GM13977 (cell line): ENCODE measurements around the gene COL8A2.
"Not testable (repeated sequence)": the region's sequence is repeated elsewhere in the genome, so short reads cannot be mapped to it uniquely, and the experiment has no call there.

ENCODE experiments used
- DNase-seq: peaks from one replicate; pipeline ENCODE4 v3.0.0; 2012; ENCODE audit warnings: low spot score
- CTCF ChIP-seq: IDR thresholded peaks from 2 replicates; pipeline ENCODE4 v1.5.1; 2012; ENCODE audit warnings: mild to moderate bottlenecking, control low read depth; ENCODE audit not compliant: insufficient read depth; ENCODE audit errors: extremely low read depth, missing control alignments
- in situ Hi-C: fragments of 300-500 bp; cut with MboI; formaldehyde crosslinking; loops from one replicate; pipeline ENCODE4 v1.12.0; 2022; ENCODE audit warnings: low sequenced_read_pairs, low pct_unique_long_range_greater_than_20kb, mixed read lengths, inconsistent platforms; ENCODE audit not compliant: unreplicated experiment

Gene COL8A2

DNA sequence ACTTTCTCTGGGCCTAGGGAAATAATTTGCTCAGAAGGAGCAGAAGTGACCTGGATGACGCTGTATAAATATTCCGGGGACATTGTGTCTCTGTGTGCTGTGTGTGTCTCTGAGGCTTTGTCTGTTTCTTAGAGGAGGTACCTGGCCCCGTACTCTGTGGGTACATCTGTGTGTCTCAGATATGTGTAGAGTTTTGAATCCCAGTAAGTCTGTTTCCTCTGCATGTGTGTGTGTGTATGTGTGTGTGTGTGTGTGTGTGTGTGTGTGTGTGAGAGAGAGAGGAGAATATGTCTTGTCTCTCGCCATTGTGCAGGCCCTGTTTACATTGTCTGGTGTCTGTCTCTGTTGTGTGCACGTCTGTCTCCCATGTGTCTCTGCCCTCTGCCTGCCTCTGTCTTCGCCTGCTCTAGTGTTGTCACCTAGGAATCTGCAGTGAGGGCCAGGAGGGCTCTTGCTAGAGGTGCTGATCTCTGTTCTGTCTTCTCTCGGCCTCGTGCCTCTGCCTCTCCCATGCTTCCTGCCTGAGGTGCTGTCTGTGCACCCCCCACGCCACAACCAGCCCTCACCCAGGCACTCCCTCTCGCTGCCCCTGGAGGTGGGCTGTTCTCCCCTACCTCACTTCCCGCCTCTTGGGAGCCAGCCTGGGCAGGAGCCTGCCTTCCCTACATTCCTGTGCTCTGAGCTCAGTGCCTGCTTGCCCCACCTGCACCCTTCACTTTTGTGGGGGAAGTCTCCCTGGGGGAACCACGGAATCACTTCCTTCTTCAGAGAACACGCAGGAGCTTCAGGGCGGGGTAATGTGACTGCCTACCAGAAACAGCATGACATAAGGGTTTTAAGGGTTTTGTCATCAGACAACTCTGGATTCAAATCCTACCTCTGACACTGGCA, 36.9 kb upstream of the COL8A2 start:
- peak; percentile 75 for DNase-seq
- TF ChIP-seq CTCF, result no peak
- in situ Hi-C loops, result no loop called here

DNA sequence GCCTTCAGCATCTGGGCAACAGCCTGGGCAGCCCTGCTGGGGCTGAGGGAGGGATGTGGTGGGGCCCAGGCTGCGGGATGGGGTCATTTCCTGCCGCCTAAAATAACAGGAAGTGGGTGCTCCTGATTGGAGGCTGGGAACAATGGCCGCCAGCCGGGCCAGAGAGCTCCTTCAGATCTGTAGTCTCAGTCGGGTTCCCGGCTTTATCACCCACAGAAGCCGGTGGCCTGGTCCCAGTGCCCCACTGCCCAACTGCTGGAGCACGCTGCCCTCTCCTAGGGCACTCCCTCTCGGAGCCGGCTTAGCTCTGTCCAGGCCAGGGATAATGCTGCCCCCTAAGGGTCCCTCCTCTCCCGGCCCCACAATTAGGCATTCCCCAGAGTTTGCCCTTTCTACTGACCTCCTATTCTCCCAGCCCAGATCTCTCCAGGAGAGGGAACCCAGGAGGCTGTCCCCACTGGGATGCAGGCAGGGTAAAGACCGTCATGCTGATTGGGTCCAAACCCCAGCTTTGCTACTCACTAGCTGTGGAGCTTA, 36.0 kb upstream of the COL8A2 start:
- in situ Hi-C loops, result no loop called here
- peak; percentile 44 for TF ChIP-seq CTCF
- DNase-seq, result peak; percentile 68

DNA sequence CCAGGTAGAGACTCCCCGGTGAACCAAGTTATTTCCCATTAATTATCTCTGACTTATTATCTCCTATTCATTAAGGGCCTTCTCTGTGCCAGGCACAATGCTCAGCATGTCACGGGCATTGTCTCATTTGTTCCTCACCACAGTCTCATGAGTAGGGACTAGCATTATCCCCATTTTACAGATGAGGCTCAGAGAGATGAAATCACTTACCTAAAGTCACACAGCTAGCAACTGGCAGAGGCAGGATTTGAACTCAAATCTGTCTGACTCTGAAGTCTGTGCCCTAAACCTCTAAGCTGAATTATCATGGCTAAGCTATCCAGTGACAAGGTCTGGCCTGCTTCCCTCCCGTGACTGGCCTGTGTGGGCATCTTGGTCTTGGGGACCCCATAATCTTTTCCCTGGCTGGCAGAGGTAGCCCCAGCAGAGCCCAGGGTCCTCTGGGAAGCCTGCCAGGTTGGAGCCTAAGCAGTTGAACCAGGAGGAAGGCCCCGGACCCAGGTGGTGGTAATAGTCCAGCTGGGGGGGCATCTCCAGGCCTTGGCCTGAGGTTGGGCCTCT, 35.4 kb upstream of the COL8A2 start:
- DNase-seq, result no peak
- TF ChIP-seq CTCF, result no peak
- in situ Hi-C loops, result no loop called here

- no peak for DNase-seq
- no peak for TF ChIP-seq CTCF
- in situ Hi-C loops, result no loop called here
These were observed 34.8 kb upstream of the COL8A2 start for GRCh38 chr1:36159614-36160387.

DNA sequence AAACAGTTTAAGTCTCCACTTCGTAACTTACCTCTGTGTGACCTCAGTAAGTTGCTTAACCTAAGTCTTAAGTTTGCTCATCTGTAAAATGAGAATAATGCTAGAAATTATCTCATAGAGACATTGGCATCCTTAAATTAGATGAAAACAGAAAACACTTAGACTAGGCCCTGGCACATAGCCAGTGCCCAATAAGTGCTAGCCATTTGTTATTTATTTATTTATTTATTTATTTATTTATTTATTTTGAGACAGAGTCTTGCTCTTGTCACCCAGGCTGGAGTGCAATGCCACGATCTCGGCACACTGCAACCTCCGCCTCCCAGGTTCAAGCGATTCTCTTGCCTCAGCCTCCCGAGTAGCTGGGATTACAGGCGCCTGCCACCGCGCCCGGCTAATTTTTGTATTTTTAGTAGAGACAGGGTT, 33.8 kb upstream of the COL8A2 start:
- DNase-seq, in situ Hi-C loops: not testable (repeated sequence)

- in situ Hi-C loops, result no loop called here
- no peak for TF ChIP-seq CTCF
- DNase-seq, result no peak
These were observed 33.2 kb upstream of the COL8A2 start for GRCh38 chr1:36157973-36158826.
